AG10803 (cell line): ENCODE measurements around the gene COL12A1.

Experiments used
- DNase-seq: peaks from one replicate; pipeline ENCODE4 v3.0.0; 2010; ENCODE audit warnings: low read depth
- H3K4me3 ChIP-seq: 2 replicates; pipeline ENCODE4 v1.5.1; 2011; ENCODE audit warnings: mild to moderate bottlenecking, low read length, control low read depth
- TF ChIP-seq, protein P1 (sequence below): conservative IDR thresholded peaks from 2 replicates; pipeline ENCODE4 v1.5.1; 2011; ENCODE audit warnings: mild to moderate bottlenecking, low read length, control low read depth, inconsistent platforms

The COL12A1 gene

DNA sequence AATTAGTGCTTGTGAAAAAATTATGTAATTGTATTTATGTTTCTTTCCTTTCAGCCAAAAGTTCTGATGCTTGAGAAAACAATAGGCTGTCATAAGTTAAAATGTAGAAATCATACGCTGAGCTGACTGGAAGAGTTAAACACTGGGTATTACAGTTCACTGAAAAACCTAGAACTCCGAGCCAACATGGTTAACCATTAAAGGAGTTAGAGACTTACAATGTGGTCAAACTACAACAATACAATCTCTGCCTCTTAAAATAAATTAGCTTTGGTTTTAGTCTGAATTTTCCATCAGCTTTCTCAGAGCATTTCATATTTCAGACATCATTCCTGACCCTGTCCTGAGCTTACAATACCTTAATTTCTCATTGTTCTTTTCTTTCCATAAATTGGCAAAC lies 91.0 kb downstream of the COL12A1 start:
- TF ChIP-seq, protein P1, sequence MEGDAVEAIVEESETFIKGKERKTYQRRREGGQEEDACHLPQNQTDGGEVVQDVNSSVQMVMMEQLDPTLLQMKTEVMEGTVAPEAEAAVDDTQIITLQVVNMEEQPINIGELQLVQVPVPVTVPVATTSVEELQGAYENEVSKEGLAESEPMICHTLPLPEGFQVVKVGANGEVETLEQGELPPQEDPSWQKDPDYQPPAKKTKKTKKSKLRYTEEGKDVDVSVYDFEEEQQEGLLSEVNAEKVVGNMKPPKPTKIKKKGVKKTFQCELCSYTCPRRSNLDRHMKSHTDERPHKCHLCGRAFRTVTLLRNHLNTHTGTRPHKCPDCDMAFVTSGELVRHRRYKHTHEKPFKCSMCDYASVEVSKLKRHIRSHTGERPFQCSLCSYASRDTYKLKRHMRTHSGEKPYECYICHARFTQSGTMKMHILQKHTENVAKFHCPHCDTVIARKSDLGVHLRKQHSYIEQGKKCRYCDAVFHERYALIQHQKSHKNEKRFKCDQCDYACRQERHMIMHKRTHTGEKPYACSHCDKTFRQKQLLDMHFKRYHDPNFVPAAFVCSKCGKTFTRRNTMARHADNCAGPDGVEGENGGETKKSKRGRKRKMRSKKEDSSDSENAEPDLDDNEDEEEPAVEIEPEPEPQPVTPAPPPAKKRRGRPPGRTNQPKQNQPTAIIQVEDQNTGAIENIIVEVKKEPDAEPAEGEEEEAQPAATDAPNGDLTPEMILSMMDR = no peak
- no peak for DNase-seq
- H3K4me3 ChIP-seq = no peak overlapping the region

DNA sequence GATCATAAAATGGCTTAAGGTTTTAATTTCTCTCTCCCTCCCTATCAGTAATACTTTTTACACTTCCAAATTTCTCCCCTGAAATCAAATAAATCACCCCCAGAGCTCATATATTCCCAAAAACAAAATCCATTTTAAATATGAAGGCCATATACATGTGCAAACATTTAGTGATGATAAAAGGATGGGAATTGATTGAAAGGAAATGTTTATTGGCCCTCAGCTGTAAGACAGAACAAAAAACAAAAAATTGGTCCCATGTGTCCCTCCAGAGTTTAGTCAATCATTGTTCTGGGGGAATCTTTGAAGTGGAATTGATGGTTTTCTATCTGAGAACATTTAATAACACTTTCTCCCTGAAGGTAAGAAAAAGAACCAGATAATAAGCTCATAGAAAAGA lies 91.7 kb downstream of the COL12A1 start:
- no peak for DNase-seq
- H3K4me3 ChIP-seq = no peak overlapping the region
- TF ChIP-seq, protein P1 = no peak

DNA sequence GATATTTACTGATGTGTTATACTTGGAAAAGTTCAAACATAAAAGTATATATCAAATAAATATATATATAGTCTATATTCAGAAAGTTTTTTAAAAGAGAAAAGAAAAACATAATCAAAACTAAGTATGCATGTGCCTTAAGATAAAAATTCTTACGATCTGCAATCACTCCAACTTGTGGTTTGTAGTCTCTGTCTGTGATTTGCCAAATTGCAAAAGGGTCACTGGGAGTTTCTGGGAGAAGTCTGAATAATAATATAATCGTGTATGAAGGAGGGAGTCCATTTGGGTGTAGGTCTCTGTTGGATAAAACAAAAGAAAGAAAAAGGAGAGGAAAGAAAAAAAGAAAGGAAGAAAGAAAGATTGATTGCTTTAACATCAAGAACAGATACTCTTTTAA lies 92.4 kb downstream of the COL12A1 start:
- TF ChIP-seq, protein P1 = no peak
- no peak overlapping the region for H3K4me3 ChIP-seq
- DNase-seq = no peak

DNA sequence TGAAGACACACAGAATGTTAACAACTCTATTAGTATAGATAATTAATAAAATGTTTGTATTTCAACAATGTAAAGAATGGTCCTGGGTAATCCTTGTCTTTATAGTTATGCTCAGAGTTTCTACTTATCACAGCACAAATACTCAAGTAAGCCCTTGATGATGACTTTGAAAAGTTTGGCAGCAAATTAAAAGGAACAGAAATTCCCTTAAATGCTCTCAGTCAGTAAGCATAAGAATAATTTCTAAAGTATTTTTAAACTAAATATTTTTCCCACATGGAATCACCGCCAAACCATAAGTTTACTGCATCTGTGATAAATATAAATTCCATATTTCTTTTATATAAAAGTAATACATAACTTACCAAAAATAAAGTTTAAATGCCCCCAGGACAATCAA lies 96.1 kb downstream of the COL12A1 start:
- TF ChIP-seq, protein P1 = no peak
- H3K4me3 ChIP-seq = no peak overlapping the region
- no peak for DNase-seq

DNA sequence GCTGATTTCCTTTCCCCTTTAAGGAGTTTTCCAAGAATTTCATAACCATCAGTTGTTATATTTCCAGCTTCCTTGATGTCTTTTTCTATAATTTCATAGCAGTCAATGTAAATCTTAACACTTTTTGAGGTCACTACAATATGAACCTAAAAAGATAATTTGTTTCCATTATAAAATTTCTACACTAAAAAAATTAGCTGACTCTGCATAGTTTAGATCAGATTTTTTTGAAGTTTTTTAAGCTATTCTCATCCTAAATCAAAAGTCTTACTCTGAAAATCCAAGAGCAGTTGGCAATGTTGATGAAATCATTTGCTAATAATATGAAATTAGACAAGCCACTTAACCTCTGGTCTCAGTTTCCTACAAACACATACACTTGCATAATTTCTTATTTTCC lies 96.8 kb downstream of the COL12A1 start:
- no peak for DNase-seq
- TF ChIP-seq, protein P1 = no peak
- H3K4me3 ChIP-seq = no peak overlapping the region

DNA sequence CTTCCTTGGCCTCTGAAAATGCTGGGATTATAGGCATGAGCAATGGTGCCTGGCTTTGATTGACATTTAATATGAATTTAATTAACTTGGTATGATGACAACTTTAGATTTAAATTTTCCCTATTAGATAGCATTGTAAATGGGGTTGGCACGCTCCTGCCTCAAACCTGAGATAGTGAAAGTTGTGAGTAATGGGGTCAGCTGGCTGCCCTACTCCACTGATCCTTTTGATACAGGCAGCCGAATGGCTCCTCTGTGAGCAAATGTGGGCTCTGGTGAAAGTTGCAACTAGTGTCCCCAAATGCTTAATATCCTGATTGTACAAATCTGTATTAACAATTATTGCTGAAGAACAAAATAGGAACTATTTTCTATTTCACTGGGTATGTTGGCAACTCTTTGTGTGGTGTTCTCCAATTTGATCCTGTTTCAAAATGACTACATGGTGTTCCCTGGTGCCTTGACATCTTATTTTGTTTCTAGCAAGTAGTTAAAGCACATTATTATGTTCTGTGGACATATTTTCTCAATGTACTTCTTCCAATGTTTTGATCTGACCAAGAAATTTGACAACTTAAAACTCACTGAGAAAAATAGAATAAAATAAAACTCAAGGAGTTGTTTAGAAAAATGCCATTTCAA lies 97.4 kb downstream of the COL12A1 start:
- TF ChIP-seq, protein P1 = no peak
- no peak for DNase-seq
- H3K4me3 ChIP-seq = no peak overlapping the region

DNA sequence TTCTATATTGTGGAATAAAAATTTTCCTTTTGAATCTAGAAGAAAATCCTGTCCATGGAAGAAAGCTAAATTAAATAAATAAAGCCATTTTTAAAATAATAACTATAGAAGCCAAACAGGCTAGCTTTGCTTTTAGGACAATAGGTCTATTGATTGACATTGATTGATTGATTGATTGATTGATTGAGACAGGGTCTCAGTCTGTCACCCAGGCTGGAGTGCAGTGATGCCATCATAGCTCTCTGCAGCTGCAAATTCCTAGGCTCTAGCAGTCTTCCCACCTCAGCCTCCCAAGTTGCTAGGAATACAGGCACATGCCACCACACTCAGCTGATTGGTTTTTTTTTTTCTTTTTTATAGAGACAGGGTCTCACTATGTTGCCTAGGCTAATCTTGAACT lies 97.9 kb downstream of the COL12A1 start:
- TF ChIP-seq, protein P1 = no peak
- no peak for DNase-seq
- no peak overlapping the region for H3K4me3 ChIP-seq
